ENCODE results near the gene PDZD4. TPM values are rescaled to one million over a fixed set of nuclear protein-coding genes. Genes with fewer than 3 reads are reported as not detected.

Gene PDZD4
- total RNA-seq, 1 donor from 2014 or later, result 4.8 TPM

- TF ChIP-seq CTCF (IDR thresholded peaks at IDR 0.05; ENCODE audit: unreplicated experiment), result no peak
- H3K9me3 Mint-ChIP-seq (ENCODE audit: low read depth), result no peaks in the 10 kb centered on the region
- no peaks in the 10 kb centered on the region for H3K4me1 Mint-ChIP-seq (ENCODE audit: low read depth)
- H3K27ac Mint-ChIP-seq, result no peak overlapping the region
- DNase-seq (ENCODE audit: low spot score, unreplicated experiment), result no peak
- H3K4me3 Mint-ChIP-seq (ENCODE audit: low read depth), result no peak overlapping the region
- H3K36me3 Mint-ChIP-seq (ENCODE audit: insufficient read depth), result no peaks in the 10 kb centered on the region
- no peaks in the 10 kb centered on the region for H3K27me3 Mint-ChIP-seq
Observed at GRCh38 chrX:153801669-153802068, 28.7 kb downstream of the PDZD4 start.

GRCh38 chrX:153800746-153801145 is 29.6 kb downstream of the PDZD4 start:
- Mint-ChIP-seq H3K4me3 (ENCODE audit: low read depth) (no peak overlapping the region), H3K4me1 (ENCODE audit: low read depth) (peaks cover 2% of the 10 kb centered on the region), H3K9me3 (ENCODE audit: low read depth) (no peaks in the 10 kb centered on the region), H3K27ac (no peak overlapping the region), H3K36me3 (ENCODE audit: insufficient read depth) (no peaks in the 10 kb centered on the region), H3K27me3 (no peaks in the 10 kb centered on the region)
- TF ChIP-seq CTCF (IDR thresholded peaks at IDR 0.05; ENCODE audit: unreplicated experiment), result no peak
- DNase-seq (ENCODE audit: low spot score, unreplicated experiment), result no peak

GRCh38 chrX:153800177-153800722 is 30.1 kb downstream of the PDZD4 start:
- no peaks in the 10 kb centered on the region for H3K36me3 Mint-ChIP-seq (ENCODE audit: insufficient read depth)
- DNase-seq (ENCODE audit: low spot score, unreplicated experiment), result no peak
- no peaks in the 10 kb centered on the region for H3K9me3 Mint-ChIP-seq (ENCODE audit: low read depth)
- no peak overlapping the region for H3K4me3 Mint-ChIP-seq (ENCODE audit: low read depth)
- TF ChIP-seq CTCF (IDR thresholded peaks at IDR 0.05; ENCODE audit: unreplicated experiment), result no peak
- no peaks in the 10 kb centered on the region for H3K27me3 Mint-ChIP-seq
- peaks cover 4% of the 10 kb centered on the region for H3K4me1 Mint-ChIP-seq (ENCODE audit: low read depth)
- no peak overlapping the region for H3K27ac Mint-ChIP-seq

GRCh38 chrX:153799326-153799725 is 31.0 kb downstream of the PDZD4 start:
- peaks cover 1% of the 10 kb centered on the region for H3K36me3 Mint-ChIP-seq (ENCODE audit: insufficient read depth)

GRCh38 chrX:153797415-153798015 is 32.8 kb downstream of the PDZD4 start:
- H3K27me3 Mint-ChIP-seq, result no peaks in the 10 kb centered on the region
- peaks cover 9% of the 10 kb centered on the region for H3K4me1 Mint-ChIP-seq (ENCODE audit: low read depth)
- no peak for DNase-seq (ENCODE audit: low spot score, unreplicated experiment)
- H3K36me3 Mint-ChIP-seq (ENCODE audit: insufficient read depth), result peaks cover 2% of the 10 kb centered on the region
- no peak for TF ChIP-seq CTCF (IDR thresholded peaks at IDR 0.05; ENCODE audit: unreplicated experiment)
- H3K27ac Mint-ChIP-seq, result no peak overlapping the region
- no peaks in the 10 kb centered on the region for H3K9me3 Mint-ChIP-seq (ENCODE audit: low read depth)
- H3K4me3 Mint-ChIP-seq (ENCODE audit: low read depth), result no peak overlapping the region

More at GRCh38 chrX:153799326-153799725, 31.0 kb downstream of the PDZD4 start:
- no peak for DNase-seq (ENCODE audit: low spot score, unreplicated experiment)
- Mint-ChIP-seq H3K27ac (no peak overlapping the region), H3K4me1 (ENCODE audit: low read depth) (peaks cover 4% of the 10 kb centered on the region), H3K9me3 (ENCODE audit: low read depth) (no peaks in the 10 kb centered on the region), H3K4me3 (ENCODE audit: low read depth) (no peak overlapping the region), H3K27me3 (no peaks in the 10 kb centered on the region)
- no peak for TF ChIP-seq CTCF (IDR thresholded peaks at IDR 0.05; ENCODE audit: unreplicated experiment)
